H1 (cell line): ENCODE results near the gene GMNC. TPM values are rescaled to one million over a fixed set of nuclear protein-coding genes. Genes with fewer than 3 reads are reported as not detected.

Source experiments
- CTCF ChIA-PET: fragments of 300-600 bp; sonication (Branson Sonifier 250); formaldehyde crosslinking; loops from one replicate; lab custom pipeline; 2021; ENCODE audit not compliant: partially characterized antibody; lab: Charles Lee
- POLR2A ChIA-PET: fragments of 300-600 bp; sonication (Branson Sonifier 250); formaldehyde crosslinking; loops from one replicate; lab custom pipeline; 2021; ENCODE audit warnings: inconsistent platforms; ENCODE audit not compliant: partially characterized antibody; lab: Charles Lee
- DNase-seq, 2 experiments: peaks; one replicate each; pipeline versions ENCODE4 v3.0.0 to v3.0.0-alpha.2; 2010 to 2022; ENCODE audit warnings: low spot score in 2 of 2, low read depth in 1 of 2, mixed read lengths in 1 of 2
- FAIRE-seq: peaks from 2 replicates; lab custom pipeline; 2011; peaks lifted over from hg19 to GRCh38; lab: Jason Lieb, UNC
- H2AFZ ChIP-seq: 2 replicates; pipeline ENCODE4 v1.8.1; 2012; ENCODE audit warnings: low read length, inconsistent platforms
- H2AK5ac ChIP-seq: 2 replicates; pipeline ENCODE4 v1.6.1; 2013; ENCODE audit warnings: low read depth, low read length
- H2BK120ac ChIP-seq: replicated peaks from 2 replicates; pipeline ENCODE3; 2013; ENCODE audit warnings: low read depth, low read length, inconsistent platforms
- H2BK12ac ChIP-seq: 2 replicates; pipeline ENCODE4 v1.6.1; 2013; ENCODE audit warnings: low read depth, low read length
- H2BK15ac ChIP-seq: 2 replicates; pipeline ENCODE4 v1.6.1; 2013; ENCODE audit warnings: low read length
- H2BK20ac ChIP-seq: 2 replicates; pipeline ENCODE4 v1.6.1; 2013; ENCODE audit warnings: low read length
- H2BK5ac ChIP-seq: 2 replicates; pipeline ENCODE4 v1.6.1; 2013; ENCODE audit warnings: low read depth, low read length
- H3K14ac ChIP-seq: 2 replicates; pipeline ENCODE4 v1.6.1; 2013; ENCODE audit warnings: inconsistent platforms; ENCODE audit not compliant: insufficient read length
- H3K18ac ChIP-seq: 2 replicates; pipeline ENCODE4 v1.6.1; 2013; ENCODE audit warnings: low read length; ENCODE audit errors: extremely low read depth
- H3K23ac ChIP-seq: 2 replicates; pipeline ENCODE4 v1.6.1; 2013; ENCODE audit warnings: inconsistent platforms; ENCODE audit not compliant: insufficient read length
- H3K23me2 ChIP-seq: 2 replicates; pipeline ENCODE4 v1.6.1; 2013; ENCODE audit warnings: low read depth, low read length
- H3K27ac ChIP-seq: 2 replicates; pipeline ENCODE4 v1.6.1; 2011; ENCODE audit warnings: low read depth, low read length, inconsistent platforms
- H3K27me3 ChIP-seq, 4 experiments: replicated peaks in 1 of 4; 1 replicate in 1 of 4; 2 replicates in 3 of 4; pipeline versions ENCODE4 v1.6.1 to v1.8.1; 2011 to 2013; ENCODE audit warnings: low read length in 3 of 4, mild to moderate bottlenecking in 3 of 4, inconsistent platforms in 2 of 4, mixed read lengths in 2 of 4, moderate library complexity in 1 of 4; ENCODE audit not compliant: control insufficient read depth in 3 of 4, insufficient read depth in 3 of 4; ENCODE audit errors: extremely low read depth in 1 of 4
- H3K36me3 ChIP-seq, 4 experiments: 2 replicates each; pipeline versions ENCODE4 v1.6.1 to v1.8.1; 2011 to 2013; ENCODE audit warnings: mild to moderate bottlenecking in 4 of 4, low read length in 3 of 4, moderate library complexity in 2 of 4, control low read depth in 1 of 4, inconsistent platforms in 1 of 4; ENCODE audit not compliant: insufficient read depth in 4 of 4, control insufficient read depth in 2 of 4
- H3K4ac ChIP-seq: replicated peaks from 2 replicates; pipeline ENCODE3; 2013; ENCODE audit warnings: low read length, low read depth, mixed read lengths, inconsistent platforms; ENCODE audit not compliant: insufficient read length
- H3K4me1 ChIP-seq, 4 experiments: replicated peaks in 1 of 4; 1 replicate in 1 of 4; 2 replicates in 3 of 4; pipeline versions ENCODE4 v1.6.1 to v1.8.1; 2011 to 2013; ENCODE audit warnings: low read length in 3 of 4, inconsistent platforms in 2 of 4, mixed read lengths in 1 of 4; ENCODE audit not compliant: insufficient read depth in 4 of 4, control insufficient read depth in 3 of 4
- H3K4me2 ChIP-seq, 2 experiments: 2 replicates each; pipeline versions ENCODE4 v1.6.1 to v1.8.1; 2011 to 2013; ENCODE audit warnings: low read depth in 2 of 2, low read length in 2 of 2, control low read depth in 1 of 2, inconsistent platforms in 1 of 2, mild to moderate bottlenecking in 1 of 2; ENCODE audit not compliant: insufficient read depth in 1 of 2
- H3K4me3 ChIP-seq, 4 experiments: fragments of 200-600, 300-600 bp in 1 of 4; sonication (generic), shearing (Covaris generic), sonication (Bioruptor Twin) in 1 of 4; 2 replicates each; pipeline versions ENCODE4 v1.5.1 to v1.8.1; 2011 to 2016; ENCODE audit warnings: low read length in 4 of 4, low read depth in 3 of 4, control low read depth in 2 of 4, inconsistent platforms in 2 of 4, mild to moderate bottlenecking in 2 of 4, mixed read lengths in 1 of 4, moderate library complexity in 1 of 4; ENCODE audit not compliant: insufficient read depth in 2 of 4; ENCODE audit errors: extremely low read depth in 1 of 4
- H3K56ac ChIP-seq: replicated peaks from 2 replicates; pipeline ENCODE3; 2013; ENCODE audit warnings: low read depth, mild to moderate bottlenecking, mixed read lengths, low read length, inconsistent platforms; ENCODE audit not compliant: insufficient read length
- H3K79me1 ChIP-seq: 2 replicates; pipeline ENCODE4 v1.6.1; 2013; ENCODE audit warnings: low read depth, low read length, control low read depth
- H3K79me2 ChIP-seq, 2 experiments: 2 replicates each; pipeline versions ENCODE4 v1.6.1 to v1.8.1; 2012 to 2013; ENCODE audit warnings: low read length in 2 of 2, mild to moderate bottlenecking in 2 of 2, inconsistent platforms in 1 of 2; ENCODE audit not compliant: insufficient read depth in 2 of 2, control insufficient read depth in 1 of 2
- H3K9ac ChIP-seq, 4 experiments: replicated peaks in 1 of 4; 1 replicate in 1 of 4; 2 replicates in 3 of 4; pipeline versions ENCODE4 v1.6.1 to v1.8.1; 2011 to 2013; ENCODE audit warnings: low read depth in 3 of 4, low read length in 3 of 4, control low read depth in 2 of 4, mild to moderate bottlenecking in 2 of 4, moderate library complexity in 2 of 4, inconsistent platforms in 1 of 4; ENCODE audit errors: extremely low read depth in 1 of 4
- H3K9me3 ChIP-seq, 2 experiments: 2 replicates each; pipeline versions ENCODE4 v1.6.1 to v1.8.1; 2012 to 2013; ENCODE audit warnings: mild to moderate bottlenecking in 2 of 2, moderate library complexity in 2 of 2, control low read depth in 1 of 2, inconsistent platforms in 1 of 2, low read depth in 1 of 2, low read length in 1 of 2, mixed read lengths in 1 of 2; ENCODE audit not compliant: insufficient read depth in 2 of 2
- H4K20me1 ChIP-seq, 2 experiments: replicated peaks in 1 of 2; 2 replicates each; pipeline versions ENCODE3 to v1.8.1; 2011 to 2013; ENCODE audit warnings: inconsistent platforms in 2 of 2, low read length in 2 of 2, mild to moderate bottlenecking in 1 of 2; ENCODE audit not compliant: insufficient read depth in 2 of 2, control insufficient read depth in 1 of 2
- H4K5ac ChIP-seq: 2 replicates; pipeline ENCODE4 v1.6.1; 2013; ENCODE audit warnings: low read length, low read depth, mixed read lengths, inconsistent platforms; ENCODE audit not compliant: insufficient read length
- H4K8ac ChIP-seq: 2 replicates; pipeline ENCODE4 v1.8.0; 2013; ENCODE audit warnings: mild to moderate bottlenecking, moderate library complexity, low read length, inconsistent platforms; ENCODE audit not compliant: insufficient read depth; ENCODE audit errors: extremely low read depth
- H4K91ac ChIP-seq: replicated peaks from 2 replicates; pipeline ENCODE3; 2013; ENCODE audit warnings: low read length, mixed read lengths, inconsistent platforms; ENCODE audit not compliant: insufficient read length
- BCL11A ChIP-seq, 2 experiments: IDR thresholded peaks; one replicate each; pipeline ENCODE4 v1.6.1; 2011; ENCODE audit warnings: low read depth in 2 of 2, low read length in 2 of 2, mild to moderate bottlenecking in 2 of 2
- BRCA1 ChIP-seq: IDR thresholded peaks from 2 replicates; pipeline ENCODE4 v1.6.1; 2012; ENCODE audit warnings: low read depth, low read length, improper control_type of control experiment
- CTBP2 ChIP-seq: IDR thresholded peaks from 2 replicates; pipeline ENCODE4 v1.7.0; 2011; ENCODE audit warnings: borderline replicate concordance, mild to moderate bottlenecking, moderate library complexity, mixed read lengths, low read length; ENCODE audit not compliant: insufficient read depth, insufficient read length
- E2F6 ChIP-seq: IDR thresholded peaks from 2 replicates; pipeline ENCODE4 v1.6.1; 2012; ENCODE audit warnings: inconsistent platforms
- JUN ChIP-seq: IDR thresholded peaks from 2 replicates; pipeline ENCODE4 v1.6.1; 2011; ENCODE audit warnings: low read depth, mild to moderate bottlenecking, improper control_type of control experiment, low read length
- JUND ChIP-seq: IDR thresholded peaks from 2 replicates; pipeline ENCODE4 v1.6.1; 2011; ENCODE audit warnings: mild to moderate bottlenecking, improper control_type of control experiment, low read length
- KDM5A ChIP-seq: fragments of 200-600 bp; IDR thresholded peaks from 2 replicates; pipeline ENCODE4 v1.7.1; 2012; ENCODE audit warnings: mild to moderate bottlenecking, low read length, inconsistent platforms, mixed read lengths
- NANOG ChIP-seq: IDR thresholded peaks from 2 replicates; pipeline ENCODE4 v1.6.1; 2011; ENCODE audit warnings: low read length, low read depth, mild to moderate bottlenecking, inconsistent platforms; ENCODE audit not compliant: insufficient read depth, poor library complexity, severe bottlenecking
- POLR2AphosphoS5 ChIP-seq: IDR thresholded peaks from 2 replicates; pipeline ENCODE4 v1.6.1; 2011; ENCODE audit warnings: low read depth, low read length
- POU5F1 ChIP-seq: IDR thresholded peaks from 2 replicates; pipeline ENCODE4 v1.6.1; 2011; ENCODE audit warnings: low read depth, mild to moderate bottlenecking, low read length, moderate library complexity
- RBBP5 ChIP-seq: IDR thresholded peaks from 2 replicates; pipeline ENCODE4 v1.7.1; 2012; ENCODE audit warnings: low read depth, mild to moderate bottlenecking, inconsistent platforms, low read length, moderate library complexity, borderline replicate concordance
- SIRT6 ChIP-seq: IDR thresholded peaks from one replicate; pipeline ENCODE4 v1.7.1; 2012; ENCODE audit warnings: low read length, inconsistent platforms
- SIX5 ChIP-seq: IDR thresholded peaks from 2 replicates; pipeline ENCODE4 v1.6.1; 2011; ENCODE audit warnings: mild to moderate bottlenecking, low read depth, low read length
- SP1 ChIP-seq: IDR thresholded peaks from 2 replicates; pipeline ENCODE4 v1.6.1; 2011; ENCODE audit warnings: low read depth, low read length
- SP2 ChIP-seq: IDR thresholded peaks from 2 replicates; pipeline ENCODE4 v1.6.1; 2012; ENCODE audit warnings: mild to moderate bottlenecking, low read length, inconsistent platforms
- WGBS, 2 experiments: shearing (Covaris generic) in 1 of 2; methylation state at CpG; one replicate each; pipeline versions ENCODE4 v1.1.6 to v1.1.7; 2013 to 2015; ENCODE audit warnings: low lambda C conversion rate in 2 of 2, mixed read lengths in 2 of 2, inconsistent platforms in 1 of 2, low coverage in 1 of 2, missing lambda C conversion rate in 1 of 2; ENCODE audit not compliant: insufficient replicate concordance in 2 of 2, insufficient coverage in 1 of 2, insufficient read length in 1 of 2; ENCODE audit errors: extremely low coverage in 1 of 2, missing lambda C conversion rate in 1 of 2; 5-methylcytosine and 5-hydroxymethylcytosine counted together
- polyA plus RNA-seq, 7 experiments: library from polyadenylated mRNA; depleted of rRNA in 3 of 7; stranded (reverse) in 5 of 7; unstranded in 2 of 7; fragments of >200 nt in 5 of 7; fragments of 200-250 nt in 2 of 7; gene quantifications; 1 replicate in 5 of 7; 2 replicates in 1 of 7; 4 replicates in 1 of 7; pipeline versions ENCODE4 v1.2.1 to v1.2.3, GENCODE V29; 2011 to 2013; ENCODE audit warnings: missing spikeins in 2 of 7, mixed read lengths in 2 of 7
- total RNA-seq: library from RNA; stranded (reverse); fragmentation: NEBNext Ultra II Directional; extraction: Animal tissue kit (Norgen Biotek cat#: 25700); gene quantifications from 2 replicates; pipeline ENCODE4 v1.2.1, GENCODE V29; 2021

GMNC gene
- total and polyA plus RNA-seq, 2 of the 8 experiments (the other 6 are each of a cell fraction or from before 2014, with no cell fraction given): 0.05 to 0.24 TPM

- Histone ChIP-seq H3K4me2 (no peak overlapping the region), H4K5ac (no peak overlapping the region), H3K14ac (no peak overlapping the region), H2BK12ac (no peak overlapping the region), H3K23ac (no peak overlapping the region), H2BK20ac (no peak overlapping the region), H3K79me2 (no peaks in the 10 kb centered on the region), H2AFZ (no peak overlapping the region), H3K4me1 (0 out of 7 replicates have a peak, but pooled peaks cover 0 to 4% (median 0%) of the 10 kb centered on the region in 4 experiments), H2AK5ac (no peak overlapping the region), H3K23me2 (no peaks in the 10 kb centered on the region), H4K8ac (no peak overlapping the region), H3K27ac (no peak overlapping the region), H4K91ac (no peak overlapping the region), H3K27me3 (peaks cover 0 to 1% (median 0%) of the 10 kb centered on the region in 4 experiments; a peak in 1 of 7 replicates), H3K36me3 (no peaks in the 10 kb centered on the region), H2BK5ac (no peak overlapping the region), H4K20me1 (no peaks in the 10 kb centered on the region), H2BK15ac (no peak overlapping the region), H3K56ac (no peak overlapping the region), H3K4ac (no peak overlapping the region), H3K18ac (no peak overlapping the region), H3K4me3 (no peak overlapping the region), H3K9ac (no peak overlapping the region), H2BK120ac (no peak overlapping the region), H3K79me1 (no peaks in the 10 kb centered on the region), H3K9me3 (peaks cover 4% of the 10 kb centered on the region in 2 experiments; a peak in 1 of 4 replicates)
- CTCF ChIA-PET: interaction anchor here (1.8 kb wide), 1 partner anchor 26 kb away, joined by 6 read pairs; no protein-coding TSS in a partner anchor
- FAIRE-seq (no peak), DNase-seq (no peak)
- POLR2A ChIA-PET: no interaction called here
- 92% methylated on average over 9 of the region's 9 CpGs; no CpG with 5 or more reads in 1 of the 2 experiments for WGBS, 2 experiments
- TF ChIP-seq POU5F1 (no peak), JUND (no peak), SP2 (no peak), BRCA1 (no peak), BCL11A (IDR thresholded peaks at IDR 0.05; ENCODE audit: low read depth in 2 of 2, low read length in 2 of 2) (no peak), RBBP5 (no peak), POLR2AphosphoS5 (no peak), SIX5 (no peak), SP1 (no peak), E2F6 (no peak), JUN (no peak), NANOG (no peak), KDM5A (no peak), SIRT6 (no peak), CTBP2 (no peak)
Observed at GRCh38 chr3:190909908-190910307, 47.4 kb upstream of the GMNC start.
